ENCODE data around the gene RHO. TPM values are rescaled to one million over a fixed set of nuclear protein-coding genes. Genes with fewer than 3 reads are reported as not detected.

The RHO gene
- total RNA-seq, 4 donors from 2014 or later, result not detected

DNA sequence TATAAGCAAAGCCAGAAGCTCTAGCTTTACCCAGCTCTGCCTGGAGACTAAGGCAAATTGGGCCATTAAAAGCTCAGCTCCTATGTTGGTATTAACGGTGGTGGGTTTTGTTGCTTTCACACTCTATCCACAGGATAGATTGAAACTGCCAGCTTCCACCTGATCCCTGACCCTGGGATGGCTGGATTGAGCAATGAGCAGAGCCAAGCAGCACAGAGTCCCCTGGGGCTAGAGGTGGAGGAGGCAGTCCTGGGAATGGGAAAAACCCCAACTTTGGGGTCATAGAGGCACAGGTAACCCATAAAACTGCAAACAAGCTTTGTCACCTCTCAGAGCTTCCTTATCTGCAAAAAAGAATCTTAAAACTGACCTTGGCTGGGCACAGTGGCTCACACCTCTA, 6.6 kb downstream of the RHO start:
- TF ChIP-seq POLR2AphosphoS5 (IDR thresholded peaks at IDR 0.05), result no peak
- no peak for TF ChIP-seq EP300 (IDR thresholded peaks at IDR 0.05)
- no peak for TF ChIP-seq POLR2A (IDR thresholded peaks at IDR 0.05)
- TF ChIP-seq, protein P1, sequence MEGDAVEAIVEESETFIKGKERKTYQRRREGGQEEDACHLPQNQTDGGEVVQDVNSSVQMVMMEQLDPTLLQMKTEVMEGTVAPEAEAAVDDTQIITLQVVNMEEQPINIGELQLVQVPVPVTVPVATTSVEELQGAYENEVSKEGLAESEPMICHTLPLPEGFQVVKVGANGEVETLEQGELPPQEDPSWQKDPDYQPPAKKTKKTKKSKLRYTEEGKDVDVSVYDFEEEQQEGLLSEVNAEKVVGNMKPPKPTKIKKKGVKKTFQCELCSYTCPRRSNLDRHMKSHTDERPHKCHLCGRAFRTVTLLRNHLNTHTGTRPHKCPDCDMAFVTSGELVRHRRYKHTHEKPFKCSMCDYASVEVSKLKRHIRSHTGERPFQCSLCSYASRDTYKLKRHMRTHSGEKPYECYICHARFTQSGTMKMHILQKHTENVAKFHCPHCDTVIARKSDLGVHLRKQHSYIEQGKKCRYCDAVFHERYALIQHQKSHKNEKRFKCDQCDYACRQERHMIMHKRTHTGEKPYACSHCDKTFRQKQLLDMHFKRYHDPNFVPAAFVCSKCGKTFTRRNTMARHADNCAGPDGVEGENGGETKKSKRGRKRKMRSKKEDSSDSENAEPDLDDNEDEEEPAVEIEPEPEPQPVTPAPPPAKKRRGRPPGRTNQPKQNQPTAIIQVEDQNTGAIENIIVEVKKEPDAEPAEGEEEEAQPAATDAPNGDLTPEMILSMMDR (IDR thresholded peaks at IDR 0.05), result no peak
- Histone ChIP-seq H3K4me3 (no peak overlapping the region), H3K9me3 (no peaks in the 10 kb centered on the region), H3K27ac (no peak overlapping the region), H3K36me3 (no peaks in the 10 kb centered on the region), H3K27me3 (no peaks in the 10 kb centered on the region), H3K4me1 (peaks cover 0 to 2% (median 0%) of the 10 kb centered on the region in 3 donors)
- ATAC-seq, result no peak
- WGBS, 2 donors (ENCODE audit: low coverage in 1 of 2), result 83% methylated on average over 1 of the region's 1 CpG; no CpG with 5 or more reads in 1 of the 2 donors

DNA sequence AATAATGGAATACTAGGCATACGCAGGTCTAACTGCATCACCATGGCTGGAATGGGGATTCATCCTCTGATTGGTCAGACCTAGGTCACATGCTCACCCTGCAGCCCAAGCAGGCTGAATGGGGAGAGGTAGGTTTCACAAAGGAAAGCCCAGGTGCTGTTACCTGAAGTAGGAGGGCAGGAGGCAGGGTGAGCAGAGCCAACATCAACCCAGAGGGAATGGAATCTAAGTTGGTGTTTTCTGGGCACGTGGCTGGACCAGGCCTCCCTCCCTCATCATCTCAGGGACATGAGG, 7.9 kb downstream of the RHO start:
- 80% methylated on average over 1 of the region's 2 CpGs; no CpG with 5 or more reads in 1 of the 2 donors for WGBS, 2 donors (ENCODE audit: low coverage in 1 of 2)
- no peak overlapping the region for H3K27ac ChIP-seq
- H3K36me3 ChIP-seq, result no peaks in the 10 kb centered on the region
- H3K27me3 ChIP-seq, result no peaks in the 10 kb centered on the region
- no peaks in the 10 kb centered on the region for H3K4me1 ChIP-seq
- no peaks in the 10 kb centered on the region for H3K9me3 ChIP-seq
- TF ChIP-seq POLR2AphosphoS5 (IDR thresholded peaks at IDR 0.05), result no peak
- TF ChIP-seq EP300 (IDR thresholded peaks at IDR 0.05), result no peak
- TF ChIP-seq, protein P1 (IDR thresholded peaks at IDR 0.05), result no peak
- no peak for TF ChIP-seq POLR2A (IDR thresholded peaks at IDR 0.05)
- ATAC-seq, result no peak
- no peak overlapping the region for H3K4me3 ChIP-seq

DNA sequence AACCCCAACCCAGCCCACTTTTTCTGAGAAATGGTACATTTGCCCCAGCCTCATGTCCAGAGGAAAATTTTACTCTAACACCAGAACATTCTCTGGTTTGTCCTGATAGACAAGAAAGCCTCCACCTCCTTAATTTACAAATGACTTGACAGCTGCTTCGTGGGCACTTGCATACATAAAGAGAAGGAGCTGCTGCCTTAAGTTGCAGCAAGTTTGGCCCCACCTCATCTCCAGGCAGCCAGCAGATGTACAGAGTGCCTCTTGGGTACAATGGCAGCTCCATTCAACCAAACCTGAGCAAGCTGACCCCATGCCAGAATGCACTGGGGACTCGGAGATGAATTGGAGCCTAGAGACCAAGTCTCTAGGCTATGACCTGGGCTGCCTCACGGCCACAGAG, 8.4 kb downstream of the RHO start:
- no peaks in the 10 kb centered on the region for H3K36me3 ChIP-seq
- no peaks in the 10 kb centered on the region for H3K27me3 ChIP-seq
- no peaks in the 10 kb centered on the region for H3K9me3 ChIP-seq
- no peak for ATAC-seq
- H3K27ac ChIP-seq, result no peak overlapping the region
- TF ChIP-seq, protein P1 (IDR thresholded peaks at IDR 0.05), result no peak
- TF ChIP-seq POLR2AphosphoS5 (IDR thresholded peaks at IDR 0.05) (no peak), POLR2A (IDR thresholded peaks at IDR 0.05) (no peak), EP300 (IDR thresholded peaks at IDR 0.05) (no peak)
- no peaks in the 10 kb centered on the region for H3K4me1 ChIP-seq
- H3K4me3 ChIP-seq, result no peak overlapping the region
- 63% methylated on average over 2 of the region's 3 CpGs; no CpG with 5 or more reads in 1 of the 2 donors for WGBS, 2 donors (ENCODE audit: low coverage in 1 of 2)

DNA sequence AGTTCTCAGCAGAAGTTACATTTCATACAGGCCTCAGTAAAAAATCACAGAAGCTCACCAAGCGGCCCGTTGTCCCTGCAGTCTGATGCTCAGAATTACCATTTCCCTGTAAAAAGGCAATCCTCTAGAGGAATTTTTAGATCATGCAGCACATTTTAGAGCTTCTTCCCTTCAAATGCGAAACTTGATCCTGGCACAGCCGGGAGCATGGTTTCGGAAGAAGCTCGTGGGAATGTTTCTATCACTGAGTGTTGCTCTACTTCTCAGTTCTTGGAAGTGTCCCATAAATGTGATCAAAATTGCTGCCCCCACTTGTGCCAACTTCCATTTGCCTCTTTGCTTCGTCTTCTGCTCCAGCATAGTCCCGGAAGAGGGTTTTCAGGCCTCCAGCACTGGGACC, 10.8 kb downstream of the RHO start:
- Histone ChIP-seq H3K4me1 (no peaks in the 10 kb centered on the region), H3K27me3 (no peaks in the 10 kb centered on the region), H3K9me3 (no peaks in the 10 kb centered on the region), H3K36me3 (no peaks in the 10 kb centered on the region), H3K4me3 (no peak overlapping the region), H3K27ac (no peak overlapping the region)
- TF ChIP-seq, protein P1 (IDR thresholded peaks at IDR 0.05), result no peak
- TF ChIP-seq EP300 (IDR thresholded peaks at IDR 0.05) (no peak), POLR2AphosphoS5 (IDR thresholded peaks at IDR 0.05) (no peak), POLR2A (IDR thresholded peaks at IDR 0.05) (no peak)
- WGBS, 2 donors (ENCODE audit: low coverage in 1 of 2), result 83 to 90% methylated on average over 2 to 8 of the region's 8 CpGs
- no peak for ATAC-seq

DNA sequence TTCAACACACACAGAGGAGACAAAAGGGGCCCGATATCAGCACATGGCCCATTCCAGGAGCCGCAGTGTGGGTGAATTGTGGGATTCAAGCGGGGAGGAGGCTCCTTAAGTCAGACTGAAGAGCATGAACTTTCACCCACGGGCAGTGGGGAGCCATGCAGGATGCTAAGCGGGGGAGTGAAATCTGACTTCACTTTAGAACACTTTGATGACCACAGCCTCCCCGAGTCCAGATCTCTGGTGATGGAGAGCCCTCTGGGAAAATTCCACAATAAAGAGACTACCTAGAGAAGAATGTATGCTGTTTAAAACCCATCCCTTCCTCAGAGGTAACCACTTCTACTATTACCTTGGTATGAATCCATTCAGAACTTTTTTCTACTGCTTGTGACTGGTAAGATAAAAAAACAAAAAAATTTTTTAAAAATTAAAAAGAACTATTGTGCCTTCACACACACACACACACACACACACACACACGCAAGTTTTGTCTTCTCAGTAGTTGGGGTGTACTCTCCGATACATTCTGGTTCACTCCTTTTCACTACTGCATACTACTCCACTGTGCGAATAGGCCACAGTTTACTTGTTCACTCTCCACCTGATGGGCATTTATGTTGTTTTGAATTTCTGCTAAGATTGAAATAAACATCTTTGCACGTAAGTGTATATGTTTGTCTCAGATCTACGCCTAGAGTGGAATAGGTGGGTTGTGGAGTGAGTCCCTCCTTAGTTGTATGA, 12.5 kb downstream of the RHO start:
- Histone ChIP-seq H3K27ac (no peak overlapping the region), H3K4me1 (no peaks in the 10 kb centered on the region), H3K4me3 (no peak overlapping the region), H3K36me3 (no peaks in the 10 kb centered on the region), H3K9me3 (no peaks in the 10 kb centered on the region), H3K27me3 (no peaks in the 10 kb centered on the region)
- TF ChIP-seq, protein P1 (IDR thresholded peaks at IDR 0.05), result no peak
- TF ChIP-seq POLR2A (IDR thresholded peaks at IDR 0.05) (no peak), POLR2AphosphoS5 (IDR thresholded peaks at IDR 0.05) (no peak), EP300 (IDR thresholded peaks at IDR 0.05) (no peak)
- WGBS, 2 donors (ENCODE audit: low coverage in 1 of 2), result 74 to 87% methylated on average over 4 to 11 of the region's 11 CpGs
- no peak for ATAC-seq

All from gastroesophageal sphincter (tissue), 4 donors.